GM12891 (cell line): Measurements from ENCODE around the gene KLHL28. TPM values are rescaled to one million over a fixed set of nuclear protein-coding genes. Genes with fewer than 3 reads are reported as not detected.

Experiments used
- DNase-seq: peaks from one replicate; pipeline ENCODE4 v3.0.0; 2011; ENCODE audit warnings: low spot score; ENCODE audit not compliant: insufficient read length
- FAIRE-seq: peaks from 2 replicates; lab custom pipeline; 2011; peaks lifted over from hg19 to GRCh38; lab: Jason Lieb, UNC
- PAX5 ChIP-seq: IDR thresholded peaks from 2 replicates; pipeline ENCODE4 v1.6.1; 2011; ENCODE audit warnings: low read length, moderate library complexity, mild to moderate bottlenecking; ENCODE audit not compliant: insufficient read depth, severe bottlenecking
- POLR2A ChIP-seq: IDR thresholded peaks from 2 replicates; pipeline ENCODE4 v1.6.1; 2011; ENCODE audit warnings: low read depth, low read length, control low read depth
- POLR2AphosphoS5 ChIP-seq: IDR thresholded peaks from 2 replicates; pipeline ENCODE4 v1.6.1; 2011; ENCODE audit warnings: low read depth, low read length, control low read depth
- POU2F2 ChIP-seq: IDR thresholded peaks from 2 replicates; pipeline ENCODE4 v1.6.1; 2011; ENCODE audit warnings: low read depth, mild to moderate bottlenecking, control low read depth, low read length, moderate library complexity
- SPI1 ChIP-seq: IDR thresholded peaks from 2 replicates; pipeline ENCODE4 v1.6.1; 2011; ENCODE audit warnings: low read depth, low read length, control low read depth
- TAF1 ChIP-seq: IDR thresholded peaks from 2 replicates; pipeline ENCODE4 v1.6.1; 2011; ENCODE audit warnings: low read depth, low read length, control low read depth
- polyA plus RNA-seq: library from polyadenylated mRNA; unstranded; fragments of >200 nt; gene quantifications from one replicate; pipeline ENCODE4 v1.2.1, GENCODE V29; 2012; ENCODE audit warnings: low read depth, missing spikeins, inconsistent platforms; ENCODE audit not compliant: missing spikeins

KLHL28 gene, protein sequence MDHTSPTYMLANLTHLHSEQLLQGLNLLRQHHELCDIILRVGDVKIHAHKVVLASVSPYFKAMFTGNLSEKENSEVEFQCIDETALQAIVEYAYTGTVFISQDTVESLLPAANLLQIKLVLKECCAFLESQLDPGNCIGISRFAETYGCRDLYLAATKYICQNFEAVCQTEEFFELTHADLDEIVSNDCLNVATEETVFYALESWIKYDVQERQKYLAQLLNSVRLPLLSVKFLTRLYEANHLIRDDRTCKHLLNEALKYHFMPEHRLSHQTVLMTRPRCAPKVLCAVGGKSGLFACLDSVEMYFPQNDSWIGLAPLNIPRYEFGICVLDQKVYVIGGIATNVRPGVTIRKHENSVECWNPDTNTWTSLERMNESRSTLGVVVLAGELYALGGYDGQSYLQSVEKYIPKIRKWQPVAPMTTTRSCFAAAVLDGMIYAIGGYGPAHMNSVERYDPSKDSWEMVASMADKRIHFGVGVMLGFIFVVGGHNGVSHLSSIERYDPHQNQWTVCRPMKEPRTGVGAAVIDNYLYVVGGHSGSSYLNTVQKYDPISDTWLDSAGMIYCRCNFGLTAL
- polyA plus RNA-seq: 4.1 TPM

- TF ChIP-seq POU2F2 (no peak; the same call in 1 of the 2 replicates), TAF1 (peak; percentile 81; the same call in 1 of the 2 replicates), PAX5 (no peak), POLR2AphosphoS5 (peak; percentile 93), SPI1 (peak; percentile 93), POLR2A (peak; percentile 95)
These were observed at the start of gene KLHL28, which contains the start of gene TOGARAM1 for GRCh38 chr14:44961554-44962333. Gene KLHL28, minus strand, starts transcription at chr14:44961947. Its CDS starts 16,019 bp downstream, at chr14:44945928. Gene TOGARAM1, plus strand, starts transcription at chr14:44962190. Its CDS starts 232 bp downstream, at chr14:44962422.

DNA sequence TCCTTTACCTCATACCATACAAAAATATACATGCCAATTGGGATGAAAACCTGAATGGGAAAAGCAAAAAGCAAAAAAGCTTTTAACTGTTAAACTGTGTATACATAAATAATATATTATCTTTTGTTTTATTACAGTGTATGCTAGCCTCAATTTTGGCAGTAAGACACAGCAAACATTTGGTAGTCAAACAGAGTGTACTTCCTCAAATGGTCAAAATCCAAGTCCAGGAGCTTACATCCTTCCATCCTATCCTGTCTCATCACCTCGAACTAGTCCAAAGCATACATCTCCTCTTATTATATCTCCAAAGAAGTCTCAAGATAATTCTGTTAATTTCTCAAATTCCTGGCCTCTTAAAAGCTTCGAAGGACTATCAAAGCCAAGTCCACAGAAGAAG is 42.2 kb upstream of the KLHL28 start:
- no peak for DNase-seq
- no peak for FAIRE-seq
- no peak for TF ChIP-seq POU2F2
- no peak for TF ChIP-seq POLR2AphosphoS5
- TF ChIP-seq SPI1: no peak
- TF ChIP-seq PAX5: no peak
- TF ChIP-seq POLR2A: no peak
- no peak for TF ChIP-seq TAF1

More at GRCh38 chr14:44961554-44962333, at the start of gene KLHL28, which contains the start of gene TOGARAM1:
- FAIRE-seq (peak; percentile 99), DNase-seq (peak; percentile 69)

DNA sequence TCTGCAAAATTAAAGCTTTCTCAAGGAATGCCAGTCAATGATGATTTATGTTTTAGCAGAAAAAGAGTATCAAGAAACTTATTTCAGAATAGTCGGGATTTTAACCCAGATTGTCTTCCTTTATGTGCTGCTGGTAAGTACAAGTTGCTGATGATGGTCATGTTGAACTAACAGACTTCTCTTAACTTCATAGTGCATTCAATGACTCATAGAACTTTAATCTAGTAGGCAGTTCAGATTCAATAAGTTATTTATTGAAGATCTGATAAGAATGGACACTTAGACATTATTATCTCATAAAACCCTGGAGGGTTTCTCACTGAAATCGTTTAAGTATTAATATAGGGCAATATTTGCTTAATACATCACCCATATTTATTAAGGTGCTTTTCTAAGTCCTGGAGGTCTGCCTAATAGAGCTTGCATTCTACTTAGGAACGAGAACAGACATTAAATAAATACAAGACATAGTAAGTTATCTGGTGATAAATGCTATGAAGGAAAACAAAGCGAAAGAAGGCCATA is 34.1 kb upstream of the KLHL28 start:
- no peak for TF ChIP-seq POLR2AphosphoS5
- DNase-seq: no peak
- no peak for FAIRE-seq

GRCh38 chr14:44995196-44995595 is 33.4 kb upstream of the KLHL28 start:
- DNase-seq (no peak), FAIRE-seq (no peak)
- no peak for TF ChIP-seq POLR2A
- no peak for TF ChIP-seq SPI1
- TF ChIP-seq TAF1: no peak
- TF ChIP-seq PAX5: no peak
- TF ChIP-seq POLR2AphosphoS5: no peak
- TF ChIP-seq POU2F2: no peak

GRCh38 chr14:44990533-44990932 is 28.8 kb upstream of the KLHL28 start:
- no peak for DNase-seq
- no peak for TF ChIP-seq SPI1
- FAIRE-seq: no peak

- no peak for TF ChIP-seq TAF1
- peak; percentile 57 for TF ChIP-seq SPI1
- DNase-seq (no peak), FAIRE-seq (peak; percentile 47)
These were observed 28.0 kb upstream of the KLHL28 start for GRCh38 chr14:44989497-44990440.

- FAIRE-seq (no peak), DNase-seq (no peak)
- TF ChIP-seq PAX5 (no peak), SPI1 (no peak), POU2F2 (no peak), TAF1 (no peak), POLR2AphosphoS5 (no peak), POLR2A (no peak)
These were observed 26.9 kb upstream of the KLHL28 start for GRCh38 chr14:44988694-44989093.

DNA sequence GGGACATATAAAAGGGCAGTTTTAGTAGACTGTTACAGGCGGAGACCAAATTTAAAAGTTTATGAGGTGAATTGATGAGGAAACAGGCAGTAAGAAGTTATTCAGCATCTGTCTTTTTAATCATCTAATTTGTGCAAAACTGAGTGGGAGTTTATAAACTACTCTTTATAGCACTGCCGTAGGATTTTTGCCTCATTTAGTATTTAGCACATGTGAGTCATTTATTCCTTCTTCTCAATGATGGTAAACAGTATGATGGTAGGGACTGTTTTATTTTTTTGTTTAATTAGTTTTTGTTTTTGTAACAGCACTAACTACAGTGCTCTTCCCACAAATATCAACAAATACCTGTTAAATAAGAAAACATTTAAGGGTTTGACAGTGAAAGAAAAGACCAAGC is 20.8 kb upstream of the KLHL28 start:
- FAIRE-seq: no peak
- TF ChIP-seq PAX5: no peak
- no peak for TF ChIP-seq POLR2AphosphoS5
- no peak for TF ChIP-seq TAF1
- TF ChIP-seq POLR2A: no peak
- TF ChIP-seq POU2F2: no peak
- TF ChIP-seq SPI1: no peak
- no peak for DNase-seq
